ENCODE results near the gene SRGAP3.

DNA sequence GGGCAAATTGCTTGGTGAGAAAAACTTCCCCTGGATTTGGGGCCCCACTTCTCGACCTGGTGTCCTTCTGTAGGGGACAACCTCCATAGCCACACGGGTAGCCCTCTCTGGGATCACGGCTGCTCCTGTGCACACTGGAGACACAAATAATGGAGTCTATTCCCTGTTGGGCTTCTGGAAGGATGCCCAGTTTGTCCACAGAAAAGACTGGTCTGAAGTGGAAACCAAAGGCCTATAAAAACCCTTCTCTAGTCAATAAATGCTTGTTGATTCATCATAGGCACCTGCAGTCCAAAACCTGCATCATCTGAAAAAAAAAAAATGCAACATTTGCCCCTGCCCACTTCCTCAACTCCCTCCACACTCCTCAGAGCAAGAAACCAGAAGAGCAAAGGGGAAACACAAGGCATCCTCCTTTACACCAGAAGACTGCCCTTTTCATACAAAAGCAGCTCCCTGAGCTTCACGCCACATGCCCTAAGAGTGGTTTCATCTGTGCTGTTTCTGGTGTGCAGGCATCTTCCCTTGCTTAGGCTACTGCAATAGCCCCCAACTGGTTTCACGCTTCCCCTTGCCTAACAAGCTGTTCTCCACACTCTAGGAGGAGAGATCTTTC lies 36.3 kb downstream of the SRGAP3 start:
- TF ChIP-seq, protein P1, sequence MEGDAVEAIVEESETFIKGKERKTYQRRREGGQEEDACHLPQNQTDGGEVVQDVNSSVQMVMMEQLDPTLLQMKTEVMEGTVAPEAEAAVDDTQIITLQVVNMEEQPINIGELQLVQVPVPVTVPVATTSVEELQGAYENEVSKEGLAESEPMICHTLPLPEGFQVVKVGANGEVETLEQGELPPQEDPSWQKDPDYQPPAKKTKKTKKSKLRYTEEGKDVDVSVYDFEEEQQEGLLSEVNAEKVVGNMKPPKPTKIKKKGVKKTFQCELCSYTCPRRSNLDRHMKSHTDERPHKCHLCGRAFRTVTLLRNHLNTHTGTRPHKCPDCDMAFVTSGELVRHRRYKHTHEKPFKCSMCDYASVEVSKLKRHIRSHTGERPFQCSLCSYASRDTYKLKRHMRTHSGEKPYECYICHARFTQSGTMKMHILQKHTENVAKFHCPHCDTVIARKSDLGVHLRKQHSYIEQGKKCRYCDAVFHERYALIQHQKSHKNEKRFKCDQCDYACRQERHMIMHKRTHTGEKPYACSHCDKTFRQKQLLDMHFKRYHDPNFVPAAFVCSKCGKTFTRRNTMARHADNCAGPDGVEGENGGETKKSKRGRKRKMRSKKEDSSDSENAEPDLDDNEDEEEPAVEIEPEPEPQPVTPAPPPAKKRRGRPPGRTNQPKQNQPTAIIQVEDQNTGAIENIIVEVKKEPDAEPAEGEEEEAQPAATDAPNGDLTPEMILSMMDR (IDR thresholded peaks at IDR 0.05): no peak
- TF ChIP-seq POLR2A (IDR thresholded peaks at IDR 0.05) (no peak), POLR2AphosphoS5 (IDR thresholded peaks at IDR 0.05) (no peak)
